Peyer's patch (tissue), 4 donors: Measurements from ENCODE around the gene TGM6.

ENCODE experiments used
- POLR2A ChIP-seq, 2 donors: fragments of 450-650 bp; IDR thresholded peaks; one replicate each; pipeline ENCODE4 v1.5.1; 2017; ENCODE audit warnings: antibody characterized with exemption in 2 of 2, mild to moderate bottlenecking in 2 of 2, moderate library complexity in 2 of 2
- TF ChIP-seq, protein P1 (sequence below), 6 experiments: fragments of 450-650 bp in 4 of 6; fragments of 200-600 bp in 2 of 6; sonication (generic) in 1 of 6; IDR thresholded peaks; one replicate each; pipeline ENCODE4 v1.5.1; 2017 to 2019; ENCODE audit warnings: antibody characterized with exemption in 6 of 6, mild to moderate bottlenecking in 3 of 6, moderate library complexity in 1 of 6

DNA sequence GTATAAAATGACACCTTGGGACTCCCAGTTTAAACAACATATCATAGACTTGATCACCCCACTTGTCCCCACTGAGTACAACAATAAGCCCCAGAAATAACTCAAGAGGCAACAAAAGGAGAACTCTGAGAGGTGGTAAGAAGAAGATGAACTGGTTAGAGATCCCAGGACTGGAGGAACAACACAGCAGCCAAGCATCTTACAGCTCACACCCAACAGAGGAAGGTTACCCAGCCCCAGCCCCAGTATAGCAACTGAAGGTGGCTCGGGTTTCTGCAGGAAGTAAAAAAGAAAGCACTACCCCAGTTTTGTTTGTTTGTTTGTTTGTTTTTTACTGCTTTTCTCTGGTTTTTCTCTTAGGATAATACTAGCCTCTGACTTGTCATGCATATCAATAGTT is 17.1 kb upstream of the TGM6 start:
- TF ChIP-seq, protein P1, sequence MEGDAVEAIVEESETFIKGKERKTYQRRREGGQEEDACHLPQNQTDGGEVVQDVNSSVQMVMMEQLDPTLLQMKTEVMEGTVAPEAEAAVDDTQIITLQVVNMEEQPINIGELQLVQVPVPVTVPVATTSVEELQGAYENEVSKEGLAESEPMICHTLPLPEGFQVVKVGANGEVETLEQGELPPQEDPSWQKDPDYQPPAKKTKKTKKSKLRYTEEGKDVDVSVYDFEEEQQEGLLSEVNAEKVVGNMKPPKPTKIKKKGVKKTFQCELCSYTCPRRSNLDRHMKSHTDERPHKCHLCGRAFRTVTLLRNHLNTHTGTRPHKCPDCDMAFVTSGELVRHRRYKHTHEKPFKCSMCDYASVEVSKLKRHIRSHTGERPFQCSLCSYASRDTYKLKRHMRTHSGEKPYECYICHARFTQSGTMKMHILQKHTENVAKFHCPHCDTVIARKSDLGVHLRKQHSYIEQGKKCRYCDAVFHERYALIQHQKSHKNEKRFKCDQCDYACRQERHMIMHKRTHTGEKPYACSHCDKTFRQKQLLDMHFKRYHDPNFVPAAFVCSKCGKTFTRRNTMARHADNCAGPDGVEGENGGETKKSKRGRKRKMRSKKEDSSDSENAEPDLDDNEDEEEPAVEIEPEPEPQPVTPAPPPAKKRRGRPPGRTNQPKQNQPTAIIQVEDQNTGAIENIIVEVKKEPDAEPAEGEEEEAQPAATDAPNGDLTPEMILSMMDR (IDR thresholded peaks at IDR 0.05), result no peak
- no peak for TF ChIP-seq POLR2A (IDR thresholded peaks at IDR 0.05)
